ENCODE data around the gene COL18A1. TPM values are rescaled to one million over a fixed set of nuclear protein-coding genes. Genes with fewer than 3 reads are reported as not detected.

Gene COL18A1
- total RNA-seq, 1 experiment from 2014 or later: 676 TPM

DNA sequence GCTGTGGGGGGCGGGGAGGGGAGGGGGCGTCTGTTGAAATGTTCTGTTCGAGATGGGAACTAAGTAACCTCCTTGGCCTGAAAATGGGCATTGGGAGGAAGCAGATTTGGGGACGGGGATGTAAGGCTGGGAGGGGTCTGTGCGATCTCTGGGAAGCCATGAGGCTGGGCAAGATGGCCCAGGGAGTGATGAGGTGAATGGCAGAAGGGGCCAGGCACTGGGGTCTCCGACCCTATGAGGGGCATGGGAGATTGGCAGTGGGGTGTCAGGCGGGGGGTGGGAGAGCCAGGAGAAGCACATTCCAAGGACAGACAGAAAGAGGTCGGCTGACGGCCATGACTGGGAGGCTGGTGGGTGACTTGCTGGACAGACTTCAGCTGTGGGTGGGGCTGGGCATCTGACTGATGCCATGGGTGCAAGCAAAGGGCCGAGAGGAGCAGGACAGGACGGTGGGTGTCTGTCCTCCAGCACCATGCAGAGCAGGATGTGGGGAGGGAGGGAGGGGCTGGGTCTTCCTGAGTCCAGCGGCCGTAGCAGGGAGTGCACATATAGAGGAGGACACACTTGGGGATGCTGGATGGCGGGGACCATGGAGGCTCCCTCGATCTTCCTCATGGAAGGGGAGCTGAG is 30.0 kb upstream of the COL18A1 start:
- no peak for DNase-seq (ENCODE audit: low read depth, low spot score)
- Histone ChIP-seq H3K36me3 (ENCODE audit: control insufficient read depth, insufficient read depth, low read length) (no peaks in the 10 kb centered on the region), H3K9me3 (ENCODE audit: control insufficient read depth, insufficient read depth, low read depth, low read length) (peaks cover 8% of the 10 kb centered on the region; the same call in 1 of the 2 replicates), H3K27me3 (ENCODE audit: control insufficient read depth, insufficient read depth, low read length) (no peaks in the 10 kb centered on the region), H3K4me3 (ENCODE audit: low read depth in 2 of 2, low read length in 2 of 2) (no peak overlapping the region), H3K4me1 (ENCODE audit: control insufficient read depth, insufficient read depth, low read length) (peaks cover 9% of the 10 kb centered on the region), H3K27ac (ENCODE audit: low read length) (no peak overlapping the region)
- TF ChIP-seq TCF7L2 (IDR thresholded peaks at IDR 0.05; ENCODE audit: low read depth, low read length) (no peak), SIN3A (IDR thresholded peaks at IDR 0.05; ENCODE audit: borderline replicate concordance, insufficient read depth, low read depth, low read length) (no peak), POLR2AphosphoS5 (IDR thresholded peaks at IDR 0.05; ENCODE audit: low read depth, low read length) (no peak)
- TF ChIP-seq, protein P1, sequence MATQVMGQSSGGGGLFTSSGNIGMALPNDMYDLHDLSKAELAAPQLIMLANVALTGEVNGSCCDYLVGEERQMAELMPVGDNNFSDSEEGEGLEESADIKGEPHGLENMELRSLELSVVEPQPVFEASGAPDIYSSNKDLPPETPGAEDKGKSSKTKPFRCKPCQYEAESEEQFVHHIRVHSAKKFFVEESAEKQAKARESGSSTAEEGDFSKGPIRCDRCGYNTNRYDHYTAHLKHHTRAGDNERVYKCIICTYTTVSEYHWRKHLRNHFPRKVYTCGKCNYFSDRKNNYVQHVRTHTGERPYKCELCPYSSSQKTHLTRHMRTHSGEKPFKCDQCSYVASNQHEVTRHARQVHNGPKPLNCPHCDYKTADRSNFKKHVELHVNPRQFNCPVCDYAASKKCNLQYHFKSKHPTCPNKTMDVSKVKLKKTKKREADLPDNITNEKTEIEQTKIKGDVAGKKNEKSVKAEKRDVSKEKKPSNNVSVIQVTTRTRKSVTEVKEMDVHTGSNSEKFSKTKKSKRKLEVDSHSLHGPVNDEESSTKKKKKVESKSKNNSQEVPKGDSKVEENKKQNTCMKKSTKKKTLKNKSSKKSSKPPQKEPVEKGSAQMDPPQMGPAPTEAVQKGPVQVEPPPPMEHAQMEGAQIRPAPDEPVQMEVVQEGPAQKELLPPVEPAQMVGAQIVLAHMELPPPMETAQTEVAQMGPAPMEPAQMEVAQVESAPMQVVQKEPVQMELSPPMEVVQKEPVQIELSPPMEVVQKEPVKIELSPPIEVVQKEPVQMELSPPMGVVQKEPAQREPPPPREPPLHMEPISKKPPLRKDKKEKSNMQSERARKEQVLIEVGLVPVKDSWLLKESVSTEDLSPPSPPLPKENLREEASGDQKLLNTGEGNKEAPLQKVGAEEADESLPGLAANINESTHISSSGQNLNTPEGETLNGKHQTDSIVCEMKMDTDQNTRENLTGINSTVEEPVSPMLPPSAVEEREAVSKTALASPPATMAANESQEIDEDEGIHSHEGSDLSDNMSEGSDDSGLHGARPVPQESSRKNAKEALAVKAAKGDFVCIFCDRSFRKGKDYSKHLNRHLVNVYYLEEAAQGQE (IDR thresholded peaks at IDR 0.05; ENCODE audit: insufficient read depth in 1 of 2, low read depth in 2 of 2, low read length in 1 of 2): no peak
- TF ChIP-seq, protein P2, sequence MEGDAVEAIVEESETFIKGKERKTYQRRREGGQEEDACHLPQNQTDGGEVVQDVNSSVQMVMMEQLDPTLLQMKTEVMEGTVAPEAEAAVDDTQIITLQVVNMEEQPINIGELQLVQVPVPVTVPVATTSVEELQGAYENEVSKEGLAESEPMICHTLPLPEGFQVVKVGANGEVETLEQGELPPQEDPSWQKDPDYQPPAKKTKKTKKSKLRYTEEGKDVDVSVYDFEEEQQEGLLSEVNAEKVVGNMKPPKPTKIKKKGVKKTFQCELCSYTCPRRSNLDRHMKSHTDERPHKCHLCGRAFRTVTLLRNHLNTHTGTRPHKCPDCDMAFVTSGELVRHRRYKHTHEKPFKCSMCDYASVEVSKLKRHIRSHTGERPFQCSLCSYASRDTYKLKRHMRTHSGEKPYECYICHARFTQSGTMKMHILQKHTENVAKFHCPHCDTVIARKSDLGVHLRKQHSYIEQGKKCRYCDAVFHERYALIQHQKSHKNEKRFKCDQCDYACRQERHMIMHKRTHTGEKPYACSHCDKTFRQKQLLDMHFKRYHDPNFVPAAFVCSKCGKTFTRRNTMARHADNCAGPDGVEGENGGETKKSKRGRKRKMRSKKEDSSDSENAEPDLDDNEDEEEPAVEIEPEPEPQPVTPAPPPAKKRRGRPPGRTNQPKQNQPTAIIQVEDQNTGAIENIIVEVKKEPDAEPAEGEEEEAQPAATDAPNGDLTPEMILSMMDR (IDR thresholded peaks at IDR 0.05): no peak
- intact Hi-C loops (cut with micrococcal nuclease; ENCODE audit: unreplicated experiment): no loop called here
- in situ Hi-C loops (cut with HindIII; ENCODE audit: low pct_unique_long_range_greater_than_20kb, low sequenced_read_pairs): no loop called here
- ATAC-seq: no peak
- no TSS peak for BruUV-seq (replicated peaks)
- POLR2A ChIA-PET: no interaction called here
- CTCF ChIA-PET: no interaction called here

DNA sequence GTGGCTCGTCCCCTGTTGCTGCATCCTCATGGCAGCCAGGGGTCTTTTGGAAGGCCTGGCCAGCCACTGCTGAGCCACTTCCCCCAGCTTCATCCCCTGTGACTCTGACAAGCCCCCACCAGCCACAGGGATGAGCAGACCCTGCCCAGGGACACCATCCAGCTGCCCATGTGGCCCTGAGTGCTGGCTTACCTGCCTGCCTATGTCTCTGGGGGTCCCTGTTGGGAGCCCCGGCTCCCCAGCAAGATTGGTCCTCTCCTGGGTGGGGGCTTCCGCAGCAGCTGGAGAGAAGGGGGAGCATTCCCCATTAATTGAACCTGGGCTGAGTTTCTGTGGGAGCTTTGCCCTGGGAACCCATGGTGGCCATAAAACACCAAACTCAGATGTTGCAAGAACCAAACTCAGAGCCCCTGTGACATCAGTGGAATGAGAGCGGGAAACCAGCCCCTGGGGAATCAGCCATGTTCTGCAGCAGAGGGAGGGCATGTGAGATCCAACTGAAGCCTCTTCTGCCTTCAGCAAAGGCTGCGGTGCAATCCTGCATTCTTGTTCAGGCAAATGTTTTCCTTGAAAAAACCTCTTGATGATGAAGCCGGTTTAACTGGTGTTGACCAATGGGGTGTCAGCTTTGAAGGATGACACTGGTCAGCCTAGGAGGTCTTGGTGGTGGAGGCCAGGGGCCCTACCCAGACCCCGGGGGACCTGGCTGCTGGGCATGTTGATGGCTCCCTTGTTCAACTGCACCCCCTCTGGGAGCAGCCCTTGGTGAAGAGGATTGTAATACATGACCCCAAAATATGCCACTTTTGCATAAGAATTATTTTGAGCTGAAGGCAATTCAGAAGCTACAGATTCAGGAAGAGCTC is 28.3 kb upstream of the COL18A1 start:
- intact Hi-C loops (cut with micrococcal nuclease; ENCODE audit: unreplicated experiment): no loop called here
- ChIA-PET POLR2A (no interaction called here), CTCF (no interaction called here)
- Histone ChIP-seq H3K4me1 (ENCODE audit: control insufficient read depth, insufficient read depth, low read length) (peaks cover 9% of the 10 kb centered on the region), H3K36me3 (ENCODE audit: control insufficient read depth, insufficient read depth, low read length) (no peaks in the 10 kb centered on the region), H3K27ac (ENCODE audit: low read length) (no peak overlapping the region), H3K27me3 (ENCODE audit: control insufficient read depth, insufficient read depth, low read length) (no peaks in the 10 kb centered on the region), H3K4me3 (ENCODE audit: low read depth in 2 of 2, low read length in 2 of 2) (no peak overlapping the region), H3K9me3 (ENCODE audit: control insufficient read depth, insufficient read depth, low read depth, low read length) (peaks cover 8% of the 10 kb centered on the region; the same call in 1 of the 2 replicates)
- TF ChIP-seq SIN3A (IDR thresholded peaks at IDR 0.05; ENCODE audit: borderline replicate concordance, insufficient read depth, low read depth, low read length) (no peak), TCF7L2 (IDR thresholded peaks at IDR 0.05; ENCODE audit: low read depth, low read length) (no peak), POLR2AphosphoS5 (IDR thresholded peaks at IDR 0.05; ENCODE audit: low read depth, low read length) (no peak)
- TF ChIP-seq, protein P1 (IDR thresholded peaks at IDR 0.05; ENCODE audit: insufficient read depth in 1 of 2, low read depth in 2 of 2, low read length in 1 of 2): no peak
- TF ChIP-seq, protein P2 (IDR thresholded peaks at IDR 0.05): no peak
- DNase-seq (ENCODE audit: low read depth, low spot score): no peak
- in situ Hi-C loops (cut with HindIII; ENCODE audit: low pct_unique_long_range_greater_than_20kb, low sequenced_read_pairs): no loop called here
- no peak for ATAC-seq
- no TSS peak for BruUV-seq (replicated peaks)

Measured in Panc1 (cell line).